Bone marrow (tissue), 2 donors: ENCODE data around the gene ZNF398.

ENCODE experiments used
- DNase-seq, 2 donors: peaks; one replicate each; lab custom pipeline; 2025; lab: John Stamatoyannopoulos, UW

The ZNF398 gene

DNA sequence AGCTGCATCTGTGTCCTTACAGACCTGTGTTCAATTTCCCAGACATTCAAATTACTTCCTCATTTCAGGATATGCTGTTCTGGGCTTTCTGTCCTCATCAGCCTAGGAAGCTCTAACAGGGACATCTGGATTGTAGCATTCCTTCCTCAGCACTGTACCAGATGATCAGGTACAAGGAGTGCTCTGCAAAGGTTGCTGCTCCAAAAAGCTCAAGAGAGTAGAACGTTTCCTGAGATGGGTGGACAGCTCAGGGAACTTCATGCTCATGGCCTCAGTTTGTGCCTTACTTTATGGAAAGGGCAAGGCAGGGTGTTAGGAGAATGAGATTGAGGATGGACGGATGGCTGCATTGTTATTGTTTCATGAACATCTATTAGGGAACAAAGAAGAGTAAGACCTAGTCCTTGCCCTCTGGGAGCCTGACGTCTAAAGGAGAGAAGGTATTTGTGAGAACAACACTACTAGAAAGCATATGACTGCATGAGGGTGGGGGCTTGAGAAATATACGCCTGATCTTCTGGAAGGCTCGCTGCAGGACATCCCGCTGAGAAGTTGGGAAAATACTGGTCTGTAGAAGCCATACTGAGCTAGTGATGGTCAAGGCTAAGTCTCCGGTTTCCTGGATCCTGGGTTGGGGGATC, 81.7 kb downstream of the ZNF398 start:
- DNase-seq, result no peak

DNA sequence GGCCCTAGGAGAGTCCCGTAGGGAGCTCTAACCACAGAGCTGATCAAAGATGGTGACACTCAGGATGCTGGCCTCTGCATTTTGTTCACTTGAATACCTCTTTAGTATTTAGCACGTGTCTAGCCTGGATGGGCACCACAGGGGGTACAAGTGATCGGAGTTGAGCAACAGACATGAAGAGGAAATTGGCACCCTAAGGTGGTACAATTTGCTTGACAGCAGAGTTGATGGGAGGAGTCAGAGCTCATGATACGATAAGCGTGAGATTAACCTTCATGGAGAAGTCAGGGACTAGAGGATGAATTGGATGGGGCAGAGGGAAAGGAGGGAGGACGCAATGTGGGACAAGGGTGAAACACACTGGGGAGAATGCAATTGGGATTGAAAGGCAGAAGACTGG, 82.3 kb downstream of the ZNF398 start:
- no peak for DNase-seq

DNA sequence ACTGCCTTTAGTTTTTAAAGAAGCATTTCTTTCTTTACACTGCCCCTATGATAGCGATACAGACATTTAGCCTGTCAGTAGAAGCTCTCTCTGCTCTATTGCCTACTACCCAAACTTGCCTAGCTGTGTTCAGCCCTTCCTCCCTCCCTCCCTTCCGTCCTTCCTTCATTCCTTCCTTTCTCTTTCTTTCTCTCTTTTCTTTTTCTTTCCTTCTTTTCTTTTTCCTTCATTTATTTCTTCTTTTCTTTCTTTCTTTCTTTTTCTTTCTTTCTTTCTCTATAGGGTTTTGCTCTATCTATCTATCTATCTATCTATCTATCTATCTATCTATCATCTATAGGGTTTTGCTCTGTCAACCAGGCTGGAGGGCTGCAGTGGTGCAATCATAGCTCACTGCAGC, 85.1 kb downstream of the ZNF398 start:
- DNase-seq, result no peak
